ENCODE results near the gene MXRA7.

Gene MXRA7

DNA sequence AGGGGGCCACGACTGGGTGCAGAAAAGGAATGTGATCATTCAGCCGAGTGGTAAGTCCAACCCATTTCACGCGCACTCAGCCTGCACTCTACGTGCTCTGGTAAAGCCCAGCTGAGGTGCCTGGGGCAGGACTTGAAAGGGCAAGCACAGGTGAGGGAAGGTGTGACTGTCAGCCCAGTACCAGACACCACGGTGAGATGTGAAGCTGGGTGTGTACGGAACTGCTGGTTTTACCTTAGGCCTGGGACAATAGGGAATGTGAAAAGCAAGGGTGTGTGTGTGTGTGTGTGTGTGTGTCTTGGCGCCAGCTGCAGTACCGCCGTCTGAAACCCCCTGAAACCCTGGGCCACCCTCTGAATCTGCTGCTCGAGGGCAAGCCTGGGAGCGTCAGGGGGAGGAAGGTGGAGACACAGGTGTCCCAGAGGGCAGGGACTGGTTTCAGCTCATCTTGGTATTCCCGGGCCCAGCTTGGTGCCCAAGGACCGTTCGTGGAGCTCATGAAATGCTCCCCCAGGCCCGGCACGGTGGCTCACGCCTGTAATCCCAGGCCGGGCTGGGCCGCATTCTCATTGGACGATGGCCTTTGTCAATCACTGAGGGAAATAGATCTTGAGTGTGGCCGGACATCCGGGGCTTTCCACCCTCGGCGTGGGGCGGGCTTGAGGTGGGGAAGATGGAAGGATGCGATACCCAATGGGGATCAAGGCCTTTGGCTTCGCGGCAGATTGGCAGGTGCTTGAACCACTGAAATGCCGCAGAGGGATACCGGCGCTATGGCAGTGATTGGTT lies 39.4 kb downstream of the MXRA7 start (continued):
- TF ChIP-seq, protein P1, sequence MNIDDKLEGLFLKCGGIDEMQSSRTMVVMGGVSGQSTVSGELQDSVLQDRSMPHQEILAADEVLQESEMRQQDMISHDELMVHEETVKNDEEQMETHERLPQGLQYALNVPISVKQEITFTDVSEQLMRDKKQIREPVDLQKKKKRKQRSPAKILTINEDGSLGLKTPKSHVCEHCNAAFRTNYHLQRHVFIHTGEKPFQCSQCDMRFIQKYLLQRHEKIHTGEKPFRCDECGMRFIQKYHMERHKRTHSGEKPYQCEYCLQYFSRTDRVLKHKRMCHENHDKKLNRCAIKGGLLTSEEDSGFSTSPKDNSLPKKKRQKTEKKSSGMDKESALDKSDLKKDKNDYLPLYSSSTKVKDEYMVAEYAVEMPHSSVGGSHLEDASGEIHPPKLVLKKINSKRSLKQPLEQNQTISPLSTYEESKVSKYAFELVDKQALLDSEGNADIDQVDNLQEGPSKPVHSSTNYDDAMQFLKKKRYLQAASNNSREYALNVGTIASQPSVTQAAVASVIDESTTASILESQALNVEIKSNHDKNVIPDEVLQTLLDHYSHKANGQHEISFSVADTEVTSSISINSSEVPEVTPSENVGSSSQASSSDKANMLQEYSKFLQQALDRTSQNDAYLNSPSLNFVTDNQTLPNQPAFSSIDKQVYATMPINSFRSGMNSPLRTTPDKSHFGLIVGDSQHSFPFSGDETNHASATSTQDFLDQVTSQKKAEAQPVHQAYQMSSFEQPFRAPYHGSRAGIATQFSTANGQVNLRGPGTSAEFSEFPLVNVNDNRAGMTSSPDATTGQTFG (tag by site-specific recombination; IDR thresholded peaks at IDR 0.05; ENCODE audit: borderline replicate concordance), result peak; percentile 93; the same call in 1 of the 2 replicates
- TF ChIP-seq, protein P2, sequence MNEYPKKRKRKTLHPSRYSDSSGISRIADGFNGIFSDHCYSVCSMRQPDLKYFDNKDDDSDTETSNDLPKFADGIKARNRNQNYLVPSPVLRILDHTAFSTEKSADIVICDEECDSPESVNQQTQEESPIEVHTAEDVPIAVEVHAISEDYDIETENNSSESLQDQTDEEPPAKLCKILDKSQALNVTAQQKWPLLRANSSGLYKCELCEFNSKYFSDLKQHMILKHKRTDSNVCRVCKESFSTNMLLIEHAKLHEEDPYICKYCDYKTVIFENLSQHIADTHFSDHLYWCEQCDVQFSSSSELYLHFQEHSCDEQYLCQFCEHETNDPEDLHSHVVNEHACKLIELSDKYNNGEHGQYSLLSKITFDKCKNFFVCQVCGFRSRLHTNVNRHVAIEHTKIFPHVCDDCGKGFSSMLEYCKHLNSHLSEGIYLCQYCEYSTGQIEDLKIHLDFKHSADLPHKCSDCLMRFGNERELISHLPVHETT (tag by site-specific recombination; IDR thresholded peaks at IDR 0.05), result peak; percentile 87
- TF ChIP-seq ZFHX2 (tag by site-specific recombination; conservative IDR thresholded peaks at IDR 0.05) (peak; percentile 65), ZNF677 (tag by site-specific recombination; IDR thresholded peaks at IDR 0.05) (no peak), ZNF544 (tag by site-specific recombination; IDR thresholded peaks at IDR 0.05) (no peak), SCRT2 (tag by site-specific recombination; IDR thresholded peaks at IDR 0.05) (no peak), ZFP69B (tag by site-specific recombination; IDR thresholded peaks at IDR 0.05) (peak; percentile 81; the same call in 1 of the 2 replicates), ZNF623 (tag by site-specific recombination; IDR thresholded peaks at IDR 0.05) (no peak), ZNF211 (tag by site-specific recombination; IDR thresholded peaks at IDR 0.05; ENCODE audit: low read depth) (no peak), ZNF24 (tag by site-specific recombination; IDR thresholded peaks at IDR 0.05) (peak; percentile 81), ZNF292 (tag by site-specific recombination; IDR thresholded peaks at IDR 0.05; ENCODE audit: borderline replicate concordance, low read depth) (no peak), MZF1 (tag by site-specific recombination; IDR thresholded peaks at IDR 0.05; ENCODE audit: borderline replicate concordance) (peak; percentile 55; the same call in 1 of the 2 replicates), ZNF585B (tag by site-specific recombination; IDR thresholded peaks at IDR 0.05) (peak; percentile 18; the same call in 1 of the 2 replicates), ZBTB1 (tag by site-specific recombination; IDR thresholded peaks at IDR 0.05) (no peak), SP3 (tag by site-specific recombination; IDR thresholded peaks at IDR 0.05) (peak; percentile 94), ZNF555 (tag by site-specific recombination; conservative IDR thresholded peaks at IDR 0.05) (no peak), ZNF274 (IDR thresholded peaks at IDR 0.05; ENCODE audit: low read length) (no peak), ZNF274 (tag by site-specific recombination; IDR thresholded peaks at IDR 0.05; ENCODE audit: borderline replicate concordance) (no peak)
- TF ChIP-seq, protein P3, sequence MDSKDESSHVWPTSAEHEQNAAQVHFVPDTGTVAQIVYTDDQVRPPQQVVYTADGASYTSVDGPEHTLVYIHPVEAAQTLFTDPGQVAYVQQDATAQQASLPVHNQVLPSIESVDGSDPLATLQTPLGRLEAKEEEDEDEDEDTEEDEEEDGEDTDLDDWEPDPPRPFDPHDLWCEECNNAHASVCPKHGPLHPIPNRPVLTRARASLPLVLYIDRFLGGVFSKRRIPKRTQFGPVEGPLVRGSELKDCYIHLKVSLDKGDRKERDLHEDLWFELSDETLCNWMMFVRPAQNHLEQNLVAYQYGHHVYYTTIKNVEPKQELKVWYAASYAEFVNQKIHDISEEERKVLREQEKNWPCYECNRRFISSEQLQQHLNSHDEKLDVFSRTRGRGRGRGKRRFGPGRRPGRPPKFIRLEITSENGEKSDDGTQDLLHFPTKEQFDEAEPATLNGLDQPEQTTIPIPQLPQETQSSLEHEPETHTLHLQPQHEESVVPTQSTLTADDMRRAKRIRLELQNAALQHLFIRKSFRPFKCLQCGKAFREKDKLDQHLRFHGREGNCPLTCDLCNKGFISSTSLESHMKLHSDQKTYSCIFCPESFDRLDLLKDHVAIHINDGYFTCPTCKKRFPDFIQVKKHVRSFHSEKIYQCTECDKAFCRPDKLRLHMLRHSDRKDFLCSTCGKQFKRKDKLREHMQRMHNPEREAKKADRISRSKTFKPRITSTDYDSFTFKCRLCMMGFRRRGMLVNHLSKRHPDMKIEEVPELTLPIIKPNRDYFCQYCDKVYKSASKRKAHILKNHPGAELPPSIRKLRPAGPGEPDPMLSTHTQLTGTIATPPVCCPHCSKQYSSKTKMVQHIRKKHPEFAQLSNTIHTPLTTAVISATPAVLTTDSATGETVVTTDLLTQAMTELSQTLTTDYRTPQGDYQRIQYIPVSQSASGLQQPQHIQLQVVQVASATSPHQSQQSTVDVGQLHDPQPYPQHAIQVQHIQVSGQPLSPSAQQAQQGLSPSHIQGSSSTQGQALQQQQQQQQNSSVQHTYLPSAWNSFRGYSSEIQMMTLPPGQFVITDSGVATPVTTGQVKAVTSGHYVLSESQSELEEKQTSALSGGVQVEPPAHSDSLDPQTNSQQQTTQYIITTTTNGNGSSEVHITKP (tag by site-specific recombination; IDR thresholded peaks at IDR 0.05), result peak; percentile 96
- TF ChIP-seq, protein P4, sequence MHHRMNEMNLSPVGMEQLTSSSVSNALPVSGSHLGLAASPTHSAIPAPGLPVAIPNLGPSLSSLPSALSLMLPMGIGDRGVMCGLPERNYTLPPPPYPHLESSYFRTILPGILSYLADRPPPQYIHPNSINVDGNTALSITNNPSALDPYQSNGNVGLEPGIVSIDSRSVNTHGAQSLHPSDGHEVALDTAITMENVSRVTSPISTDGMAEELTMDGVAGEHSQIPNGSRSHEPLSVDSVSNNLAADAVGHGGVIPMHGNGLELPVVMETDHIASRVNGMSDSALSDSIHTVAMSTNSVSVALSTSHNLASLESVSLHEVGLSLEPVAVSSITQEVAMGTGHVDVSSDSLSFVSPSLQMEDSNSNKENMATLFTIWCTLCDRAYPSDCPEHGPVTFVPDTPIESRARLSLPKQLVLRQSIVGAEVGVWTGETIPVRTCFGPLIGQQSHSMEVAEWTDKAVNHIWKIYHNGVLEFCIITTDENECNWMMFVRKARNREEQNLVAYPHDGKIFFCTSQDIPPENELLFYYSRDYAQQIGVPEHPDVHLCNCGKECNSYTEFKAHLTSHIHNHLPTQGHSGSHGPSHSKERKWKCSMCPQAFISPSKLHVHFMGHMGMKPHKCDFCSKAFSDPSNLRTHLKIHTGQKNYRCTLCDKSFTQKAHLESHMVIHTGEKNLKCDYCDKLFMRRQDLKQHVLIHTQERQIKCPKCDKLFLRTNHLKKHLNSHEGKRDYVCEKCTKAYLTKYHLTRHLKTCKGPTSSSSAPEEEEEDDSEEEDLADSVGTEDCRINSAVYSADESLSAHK (tag by site-specific recombination; IDR thresholded peaks at IDR 0.05), result peak; percentile 60; the same call in 1 of the 2 replicates
- TF ChIP-seq, protein P5, sequence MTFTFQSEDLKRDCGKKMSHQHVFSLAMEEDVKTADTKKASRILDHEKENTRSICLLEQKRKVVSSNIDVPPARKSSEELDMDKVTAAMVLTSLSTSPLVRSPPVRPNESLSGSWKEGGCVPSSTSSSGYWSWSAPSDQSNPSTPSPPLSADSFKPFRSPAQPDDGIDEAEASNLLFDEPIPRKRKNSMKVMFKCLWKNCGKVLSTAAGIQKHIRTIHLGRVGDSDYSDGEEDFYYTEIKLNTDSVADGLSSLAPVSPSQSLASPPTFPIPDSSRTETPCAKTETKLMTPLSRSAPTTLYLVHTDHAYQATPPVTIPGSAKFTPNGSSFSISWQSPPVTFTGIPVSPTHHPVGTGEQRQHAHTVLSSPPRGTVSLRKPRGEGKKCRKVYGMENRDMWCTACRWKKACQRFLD (tag by site-specific recombination; IDR thresholded peaks at IDR 0.05), result no peak
- TF ChIP-seq, protein P6, sequence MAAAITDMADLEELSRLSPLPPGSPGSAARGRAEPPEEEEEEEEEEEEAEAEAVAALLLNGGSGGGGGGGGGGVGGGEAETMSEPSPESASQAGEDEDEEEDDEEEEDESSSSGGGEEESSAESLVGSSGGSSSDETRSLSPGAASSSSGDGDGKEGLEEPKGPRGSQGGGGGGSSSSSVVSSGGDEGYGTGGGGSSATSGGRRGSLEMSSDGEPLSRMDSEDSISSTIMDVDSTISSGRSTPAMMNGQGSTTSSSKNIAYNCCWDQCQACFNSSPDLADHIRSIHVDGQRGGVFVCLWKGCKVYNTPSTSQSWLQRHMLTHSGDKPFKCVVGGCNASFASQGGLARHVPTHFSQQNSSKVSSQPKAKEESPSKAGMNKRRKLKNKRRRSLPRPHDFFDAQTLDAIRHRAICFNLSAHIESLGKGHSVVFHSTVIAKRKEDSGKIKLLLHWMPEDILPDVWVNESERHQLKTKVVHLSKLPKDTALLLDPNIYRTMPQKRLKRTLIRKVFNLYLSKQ (tag by site-specific recombination; IDR thresholded peaks at IDR 0.05; ENCODE audit: borderline replicate concordance), result no peak

All from HEK293 (cell line).